HG03460 (cell line): ENCODE data around the gene ACAD8.

ENCODE experiments used
- ATAC-seq: cut with Tn5 transposase; IDR thresholded peaks from one replicate; pipeline ENCODE4 v1.9.1; 2021; ENCODE audit not compliant: unreplicated experiment

ACAD8 gene

DNA sequence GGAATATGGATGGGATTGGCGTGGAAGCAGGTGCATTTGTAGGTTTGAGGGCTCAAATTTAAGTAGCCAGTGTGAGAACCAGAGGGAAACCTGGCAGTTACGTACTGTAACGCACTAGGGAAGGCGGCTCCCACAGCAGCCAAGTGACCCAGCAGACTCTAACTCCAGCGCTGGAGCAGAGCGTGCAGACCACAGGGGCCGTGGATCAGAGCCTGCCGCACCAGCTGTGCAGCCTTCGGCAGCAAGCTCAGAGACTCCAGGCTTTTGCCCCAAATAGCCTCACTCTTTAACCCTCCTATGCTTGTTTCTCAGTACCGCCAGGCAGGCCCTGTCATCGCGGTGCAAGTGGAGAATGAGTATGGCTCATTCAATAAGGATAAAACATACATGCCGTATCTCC, 35.1 kb downstream of the ACAD8 start:
- ATAC-seq: no peak

DNA sequence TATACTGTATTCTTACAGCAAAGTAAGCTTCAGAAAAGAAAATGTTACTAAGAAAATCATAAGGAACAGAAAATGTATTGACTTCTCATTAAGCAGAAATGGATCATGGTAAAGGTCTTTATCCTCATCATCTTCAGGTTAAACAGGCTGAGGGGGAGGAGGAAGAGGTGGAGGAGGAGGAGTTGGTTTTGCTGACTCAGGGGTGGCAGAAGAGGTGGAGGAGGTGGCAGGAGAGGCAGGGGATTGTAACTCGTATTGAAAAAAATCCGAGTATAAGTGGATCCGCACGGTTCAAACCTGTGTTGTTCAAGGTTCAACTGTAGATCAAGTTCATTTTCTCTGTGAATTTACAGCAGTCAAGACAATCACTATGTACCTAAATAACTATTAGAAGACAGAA, 35.8 kb downstream of the ACAD8 start:
- no peak for ATAC-seq

DNA sequence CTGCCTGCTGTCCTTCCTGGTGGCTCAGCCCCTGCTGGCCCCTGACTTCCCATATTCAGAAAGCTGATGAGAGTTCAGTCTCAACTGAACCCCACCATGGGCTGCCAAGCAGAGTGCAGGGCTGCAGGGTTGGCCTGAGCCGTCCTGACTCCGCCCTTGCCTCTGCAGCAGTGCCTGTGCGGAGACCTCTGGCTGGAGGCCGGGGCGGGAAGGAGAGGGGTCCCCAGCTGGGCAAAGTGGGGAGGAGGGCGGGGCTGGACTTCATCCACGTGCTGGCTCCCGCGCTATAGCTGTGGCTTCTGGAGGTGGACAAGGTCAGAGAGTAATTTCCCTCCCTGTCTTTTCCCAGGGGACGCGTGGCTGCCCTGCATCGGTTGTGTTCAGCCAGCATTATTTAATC, 36.4 kb downstream of the ACAD8 start:
- ATAC-seq: no peak

DNA sequence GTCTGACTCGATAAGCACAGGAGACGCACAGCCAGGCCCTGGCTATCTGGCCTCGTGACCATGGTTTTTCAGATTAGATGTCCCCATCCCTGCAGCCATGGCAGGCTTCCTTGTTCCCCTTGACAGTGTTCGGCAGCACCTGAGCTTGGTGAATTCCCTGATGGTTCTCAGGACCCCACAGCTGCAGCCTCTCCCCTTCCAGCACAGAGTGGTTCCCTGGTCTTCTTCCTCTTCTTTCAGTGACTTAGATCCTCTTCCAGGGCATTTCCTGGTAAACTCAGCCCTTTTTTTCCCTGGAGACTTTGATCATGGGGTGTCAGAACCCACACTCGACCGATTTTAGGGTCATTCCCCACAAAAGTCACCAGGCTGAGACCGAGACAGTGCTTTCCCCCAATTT, 37.3 kb downstream of the ACAD8 start:
- no peak for ATAC-seq

DNA sequence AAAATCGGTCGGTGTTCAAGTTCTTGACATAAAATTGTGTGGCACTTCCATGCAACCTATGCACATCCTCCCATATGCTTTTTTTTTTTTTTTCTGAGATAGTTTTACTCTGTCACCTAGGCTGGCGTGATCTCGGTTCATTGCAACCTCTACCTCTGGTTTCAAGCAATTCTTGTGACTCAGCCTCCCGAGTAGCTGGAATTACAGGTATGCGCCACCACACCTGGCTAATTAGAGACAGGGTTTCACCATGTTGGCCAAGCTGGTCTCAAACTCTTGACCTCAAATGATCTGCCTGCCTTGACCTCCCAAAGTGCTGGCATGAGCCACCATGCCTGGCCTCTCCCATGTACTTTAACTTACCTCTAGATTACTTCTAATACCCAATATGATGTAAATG, 37.8 kb downstream of the ACAD8 start:
- no peak for ATAC-seq

DNA sequence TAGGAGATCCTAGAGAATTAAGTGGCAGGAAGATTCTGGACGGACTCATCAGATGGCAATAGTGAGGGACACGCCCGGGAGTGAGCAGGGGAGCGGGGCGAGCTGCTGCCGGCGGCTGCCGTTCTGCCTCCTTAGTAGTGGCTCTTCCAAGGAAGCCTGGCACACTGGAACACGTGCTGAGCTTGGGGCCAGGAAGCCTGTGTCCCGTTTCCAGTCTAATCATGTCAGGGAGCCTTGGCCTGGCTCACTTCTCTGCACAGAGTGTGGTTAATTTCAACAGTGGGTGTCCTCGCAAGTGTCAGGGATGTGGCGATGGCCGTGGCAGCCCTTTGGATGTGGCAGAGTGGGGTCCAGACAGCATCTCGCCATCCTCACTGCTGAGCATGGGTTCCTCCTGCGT, 39.3 kb downstream of the ACAD8 start:
- ATAC-seq: no peak

DNA sequence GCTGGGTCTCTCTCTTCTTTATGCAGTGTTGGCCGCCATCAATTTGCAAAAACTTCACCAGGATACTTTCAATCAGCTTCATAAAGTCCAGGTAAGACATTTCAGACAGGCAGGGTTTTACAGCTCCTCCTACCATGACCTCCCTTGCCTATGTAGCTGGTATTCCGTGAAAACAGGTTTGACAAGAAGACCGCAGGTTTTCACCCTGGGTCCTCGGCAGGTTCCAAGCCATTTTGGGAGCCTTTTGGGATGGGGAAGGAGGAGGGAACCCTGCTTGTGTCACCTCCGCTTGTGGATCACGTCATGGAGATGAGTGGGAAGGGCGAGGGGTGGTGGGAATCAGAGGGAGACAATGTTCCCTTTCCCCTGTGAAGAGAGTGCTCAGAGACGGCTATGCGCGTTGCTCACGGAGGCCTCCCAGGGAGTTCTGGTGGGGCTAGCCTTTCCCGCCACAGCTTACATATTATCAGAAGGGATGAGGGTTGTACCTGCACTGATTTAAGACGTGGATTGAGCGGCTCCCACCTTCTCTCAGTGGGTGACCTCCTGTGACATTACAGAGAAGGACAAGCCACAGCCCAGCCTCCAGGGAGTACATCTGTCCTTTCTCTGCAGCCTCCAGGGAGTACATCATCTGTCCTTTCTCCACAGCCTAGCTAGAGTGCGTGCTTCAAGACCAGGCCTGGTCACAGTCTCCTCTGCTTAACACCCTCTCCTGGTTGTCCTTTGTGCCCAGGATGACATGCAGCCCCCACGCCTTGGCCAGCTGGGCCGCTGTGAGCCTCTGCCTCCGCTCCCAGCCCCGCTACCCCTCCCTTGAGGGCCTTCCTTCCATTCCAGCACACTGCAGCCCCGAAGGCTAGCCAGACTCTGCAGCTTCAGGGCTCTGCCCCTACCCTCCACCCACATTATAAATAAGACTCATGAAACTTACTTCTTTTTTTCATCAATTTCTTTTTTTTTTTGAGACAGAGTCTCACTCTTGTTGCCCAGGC, 40.0 kb downstream of the ACAD8 start:
- no peak for ATAC-seq

DNA sequence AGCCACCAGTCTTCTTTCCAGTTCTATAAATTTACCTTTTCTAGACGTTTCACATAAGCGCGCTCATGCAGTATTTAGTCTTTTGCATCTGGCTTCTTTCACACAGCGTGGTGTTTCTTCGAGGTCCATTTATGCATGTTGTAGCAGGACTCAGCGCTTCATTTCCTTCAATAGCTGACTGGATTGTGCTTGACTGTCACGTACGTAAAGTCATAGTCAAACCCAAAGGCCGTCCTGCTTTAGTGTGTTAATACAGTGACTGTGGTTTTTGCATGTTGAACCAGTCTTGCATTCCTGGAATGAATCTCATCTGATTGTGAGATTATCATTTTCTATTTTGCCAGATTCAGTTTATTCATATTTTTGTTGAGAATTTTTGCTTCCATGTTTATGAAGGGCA, 41.3 kb downstream of the ACAD8 start:
- ATAC-seq: no peak

DNA sequence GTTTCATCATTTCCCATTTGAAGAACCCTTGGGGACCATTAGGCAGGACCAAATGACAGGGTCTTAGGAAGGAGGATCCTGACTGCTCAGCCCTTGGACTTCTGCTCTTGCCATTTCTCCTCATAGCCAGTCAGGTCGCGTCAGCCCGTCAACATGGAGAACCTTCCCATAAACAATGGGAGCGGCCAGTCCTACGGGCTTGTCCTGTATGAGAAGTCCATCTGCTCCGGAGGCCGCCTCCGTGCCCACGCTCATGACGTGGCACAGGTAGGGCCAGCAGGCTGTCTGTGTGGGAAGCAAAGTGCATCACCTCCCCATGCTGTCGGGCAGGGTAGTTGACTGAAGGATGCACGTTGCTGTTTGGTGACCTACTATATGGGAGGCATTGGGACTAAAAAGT, 58.9 kb downstream of the ACAD8 start:
- no peak for ATAC-seq

DNA sequence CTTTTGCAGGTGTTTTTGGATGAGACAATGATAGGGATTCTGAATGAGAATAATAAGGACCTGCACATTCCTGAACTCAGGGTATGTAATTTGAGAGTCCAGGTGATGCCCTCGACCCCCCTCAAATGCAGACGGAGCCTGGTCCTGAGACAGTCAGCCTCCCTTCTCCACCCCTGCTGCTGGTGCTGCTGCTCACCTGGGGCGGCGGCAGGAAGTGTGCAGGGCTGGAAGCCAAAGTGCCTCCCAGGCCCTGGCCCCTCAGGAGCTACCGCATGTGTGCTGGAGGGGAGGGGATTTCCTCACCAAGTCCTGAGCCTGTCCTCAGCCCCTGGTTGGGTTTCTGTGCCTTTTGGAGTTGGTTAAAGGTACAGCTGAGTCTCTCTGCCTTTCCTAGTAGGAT, 59.4 kb downstream of the ACAD8 start:
- no peak for ATAC-seq

DNA sequence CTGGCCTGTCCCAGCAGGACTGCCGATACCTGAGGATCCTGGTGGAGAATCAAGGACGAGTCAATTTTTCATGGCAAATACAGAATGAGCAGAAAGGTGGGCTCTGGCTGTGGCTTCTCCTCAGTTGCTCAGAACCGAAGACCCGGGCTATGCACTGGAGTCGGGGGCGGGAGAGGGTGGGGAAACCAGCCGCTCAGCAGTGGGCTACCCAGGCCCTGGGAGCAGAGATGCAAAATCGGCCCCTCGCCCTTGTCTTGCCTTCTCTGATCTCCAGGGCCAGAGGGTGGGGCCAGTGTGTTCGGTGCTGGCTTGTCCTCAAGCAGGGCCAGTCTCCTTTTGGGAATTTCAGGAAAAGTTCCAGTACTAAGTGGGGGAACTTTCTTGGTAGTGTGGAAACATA, 60.0 kb downstream of the ACAD8 start:
- no peak for ATAC-seq

DNA sequence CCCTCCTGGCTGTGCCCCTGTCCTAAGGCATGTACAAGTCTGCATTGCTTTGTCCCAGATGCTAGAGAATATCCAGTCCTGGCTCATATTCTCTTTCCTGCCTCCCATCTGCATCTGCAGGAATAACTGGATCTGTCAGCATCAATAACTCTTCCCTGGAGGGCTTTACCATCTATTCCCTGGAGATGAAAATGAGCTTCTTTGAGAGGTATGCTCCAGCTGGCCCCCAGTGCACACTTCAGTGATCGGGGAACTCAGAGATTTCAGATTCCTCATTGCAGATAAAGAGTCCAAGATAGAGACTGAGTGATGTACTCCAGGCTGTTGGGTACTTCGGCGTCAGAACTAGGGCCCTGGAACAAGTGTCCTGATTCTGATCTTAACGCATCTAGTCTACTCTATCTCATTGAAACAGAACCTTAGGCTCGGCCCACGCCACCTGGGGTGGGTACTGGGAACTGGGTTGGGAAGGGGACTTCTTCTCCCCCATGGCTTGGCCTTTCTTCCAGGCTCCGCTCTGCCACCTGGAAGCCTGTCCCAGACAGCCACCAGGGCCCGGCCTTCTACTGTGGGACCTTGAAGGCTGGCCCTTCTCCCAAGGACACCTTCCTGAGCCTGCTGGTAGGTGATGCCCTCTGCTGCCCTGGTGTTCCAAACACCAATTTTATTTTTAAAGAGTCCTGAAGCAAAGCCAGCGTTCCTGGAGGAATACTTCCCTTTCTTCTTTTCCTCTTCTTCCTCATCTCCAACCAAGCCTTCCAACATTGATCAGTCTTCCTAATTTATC, 60.6 kb downstream of the ACAD8 start:
- ATAC-seq: no peak
